Measurements from ENCODE around the gene BMPR1A. TPM values are rescaled to one million over a fixed set of nuclear protein-coding genes. Genes with fewer than 3 reads are reported as not detected.
"Not testable (repeated sequence)": the region's sequence is repeated elsewhere in the genome, so short reads cannot be mapped to it uniquely, and the experiment has no call there.

The BMPR1A gene
- total RNA-seq, 2 donors from 2014 or later = 9.9 to 12.2 TPM

- Histone ChIP-seq H3K9me3 (no peaks in the 10 kb centered on the region), H3K27ac (no peak overlapping the region), H3K4me3 (no peak overlapping the region), H3K27me3 (no peaks in the 10 kb centered on the region), H3K4me1 (no peaks in the 10 kb centered on the region), H3K36me3 (replicated peaks in 1 of 2; ENCODE audit: insufficient read depth in 1 of 2, low read depth in 2 of 2) (peaks cover 0 to 2% of the 10 kb centered on the region in 2 donors)
- DNase-seq = no peak
- no peak for TF ChIP-seq POLR2A (IDR thresholded peaks at IDR 0.05)
- no peak for TF ChIP-seq CTCF (IDR thresholded peaks at IDR 0.05)
- ATAC-seq = no peak
- intact Hi-C loops (cut with DNase I) = no loop called here
- WGBS, 2 donors = 96 to 97% methylated on average over 1 of the region's 1 CpG
These were observed 175.5 kb downstream of the BMPR1A start for GRCh38 chr10:86931872-86932271.

- no peak overlapping the region for H3K4me3 ChIP-seq
- TF ChIP-seq CTCF (IDR thresholded peaks at IDR 0.05) (no peak), POLR2A (IDR thresholded peaks at IDR 0.05) (no peak)
- H3K36me3 ChIP-seq (replicated peaks in 1 of 2; ENCODE audit: insufficient read depth in 1 of 2, low read depth in 2 of 2) = peaks cover 0 to 2% of the 10 kb centered on the region in 2 donors
- WGBS, 2 donors = 89 to 90% methylated on average over 2 of the region's 2 CpGs
- no peaks in the 10 kb centered on the region for H3K9me3 ChIP-seq
- no peak for DNase-seq
- H3K27ac ChIP-seq = no peak overlapping the region
- no peaks in the 10 kb centered on the region for H3K4me1 ChIP-seq
- H3K27me3 ChIP-seq = no peaks in the 10 kb centered on the region
- intact Hi-C loops (cut with DNase I) = no loop called here
- no peak for ATAC-seq
These were observed 176.3 kb downstream of the BMPR1A start for GRCh38 chr10:86932674-86933073.

- H3K27ac ChIP-seq; H3K4me3 ChIP-seq; DNase-seq; H3K4me1 ChIP-seq; intact Hi-C loops (cut with DNase I); H3K36me3 ChIP-seq (replicated peaks in 1 of 2; ENCODE audit: insufficient read depth in 1 of 2, low read depth in 2 of 2); H3K9me3 ChIP-seq; ATAC-seq; H3K27me3 ChIP-seq: not testable (repeated sequence)
- WGBS, 2 donors = 92 to 94% methylated on average over 6 of the region's 6 CpGs
These were observed 177.8 kb downstream of the BMPR1A start for GRCh38 chr10:86934162-86934711.

- WGBS, 2 donors = 40 to 57% methylated on average over 13 of the region's 13 CpGs
- no peaks in the 10 kb centered on the region for H3K9me3 ChIP-seq
- DNase-seq (peak in 3 of 4 donors; percentile 32 to 61 (median 50)), ATAC-seq (no peak)
- H3K36me3 ChIP-seq (replicated peaks in 1 of 2; ENCODE audit: insufficient read depth in 1 of 2, low read depth in 2 of 2) = no peaks in the 10 kb centered on the region
- no peaks in the 10 kb centered on the region for H3K27me3 ChIP-seq
- TF ChIP-seq CTCF (IDR thresholded peaks at IDR 0.05) = no peak
- TF ChIP-seq POLR2A (IDR thresholded peaks at IDR 0.05) = no peak
- H3K27ac ChIP-seq = no peak overlapping the region
- intact Hi-C loops (cut with DNase I) = no loop called here
- H3K4me1 ChIP-seq = no peaks in the 10 kb centered on the region
- H3K4me3 ChIP-seq = no peak overlapping the region
These were observed 180.5 kb downstream of the BMPR1A start for GRCh38 chr10:86936661-86937501.

- DNase-seq = no peak
- H3K4me3 ChIP-seq = no peak overlapping the region
- H3K27ac ChIP-seq = no peak overlapping the region
- intact Hi-C loops (cut with DNase I) = no loop called here
- WGBS, 2 donors = 62 to 71% methylated on average over 4 to 6 of the region's 6 CpGs
- H3K4me1 ChIP-seq = no peaks in the 10 kb centered on the region
- no peaks in the 10 kb centered on the region for H3K27me3 ChIP-seq
- TF ChIP-seq CTCF (IDR thresholded peaks at IDR 0.05) (no peak), POLR2A (IDR thresholded peaks at IDR 0.05) (no peak)
- ATAC-seq = no peak
- no peaks in the 10 kb centered on the region for H3K36me3 ChIP-seq (replicated peaks in 1 of 2; ENCODE audit: insufficient read depth in 1 of 2, low read depth in 2 of 2)
- H3K9me3 ChIP-seq = no peaks in the 10 kb centered on the region
These were observed 181.2 kb downstream of the BMPR1A start for GRCh38 chr10:86937502-86938154.

All from body of pancreas (tissue), 4 donors.